ENCODE data around the gene ID2.
"Not testable (repeated sequence)": the region's sequence is repeated elsewhere in the genome, so short reads cannot be mapped to it uniquely, and the experiment has no call there.

ID2 gene

GRCh38 chr2:8725838-8726237, 44.0 kb downstream of the ID2 start:
- TF ChIP-seq CTCF (conservative IDR thresholded peaks at IDR 0.05) = no peak
- H3K27ac ChIP-seq = no peak overlapping the region

DNA sequence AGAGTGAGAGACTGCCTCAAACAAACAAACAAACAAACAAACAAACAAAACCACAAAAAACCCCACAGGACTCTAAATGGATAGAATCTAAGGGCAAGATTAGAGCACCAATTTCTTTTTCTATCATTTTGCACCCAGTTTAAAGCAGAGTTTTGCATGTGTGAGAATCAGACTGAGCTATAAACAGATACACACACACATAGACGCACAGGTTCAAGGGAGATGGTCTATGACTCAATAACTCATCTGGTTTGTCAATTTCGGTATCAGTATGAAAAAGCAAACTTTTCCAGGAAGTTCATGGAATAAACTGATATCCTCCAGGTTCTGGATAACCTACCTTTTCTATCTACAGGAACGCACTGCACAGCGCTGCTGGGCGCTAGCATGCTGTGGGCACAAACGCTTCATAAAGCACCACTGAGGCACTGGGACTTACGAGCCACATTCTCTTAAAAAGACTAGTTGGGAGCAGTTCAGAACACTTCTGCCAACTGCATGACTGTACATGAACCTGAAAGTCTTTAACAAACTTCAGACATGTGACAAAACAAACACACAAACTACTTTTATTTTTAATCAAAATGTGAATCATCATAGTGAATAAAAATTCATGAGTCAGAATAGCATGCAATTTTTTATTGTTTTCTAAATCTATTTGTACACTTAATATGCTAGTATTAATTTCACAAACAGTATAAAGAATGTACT, 46.6 kb downstream of the ID2 start:
- H3K27ac ChIP-seq = no peak overlapping the region
- no peak for TF ChIP-seq CTCF (conservative IDR thresholded peaks at IDR 0.05)

DNA sequence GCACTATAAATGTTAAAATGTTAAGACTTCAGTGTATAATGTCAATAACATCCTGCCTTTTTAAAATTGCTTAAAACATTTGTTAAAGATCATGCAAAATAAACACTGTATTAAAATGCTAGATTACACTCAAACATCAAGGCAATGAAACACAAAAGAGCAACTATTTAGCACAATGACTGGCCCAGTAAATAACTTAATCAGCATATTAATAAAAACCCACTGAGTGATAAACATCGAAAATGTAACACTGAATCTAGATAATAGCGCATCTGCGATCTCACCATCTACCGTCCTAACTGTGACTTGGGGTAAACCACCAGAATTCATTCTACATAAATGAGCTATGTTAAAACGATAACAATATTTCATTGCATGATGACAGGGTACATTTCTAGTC, 47.2 kb downstream of the ID2 start:
- H3K27ac ChIP-seq = not testable (repeated sequence)

- TF ChIP-seq CTCF (conservative IDR thresholded peaks at IDR 0.05) = no peak
Observed at GRCh38 chr2:8729939-8730338, 48.1 kb downstream of the ID2 start.

GRCh38 chr2:8732601-8733000, 50.7 kb downstream of the ID2 start:
- no peak overlapping the region for H3K27ac ChIP-seq
- TF ChIP-seq CTCF (conservative IDR thresholded peaks at IDR 0.05) = no peak

More at GRCh38 chr2:8729939-8730338, 48.1 kb downstream of the ID2 start:
- H3K27ac ChIP-seq = no peak overlapping the region

Data from VCaP (cell line).